GM12878 (cell line): Measurements from ENCODE around the gene KCNMB4. TPM values are rescaled to one million over a fixed set of nuclear protein-coding genes. Genes with fewer than 3 reads are reported as not detected.

Experiments
- ATAC-seq: fragments of 200-7000 bp; cut with Tn5 transposase; 3 replicates; pipeline ENCODE4 v1.9.1; 2020; ENCODE audit warnings: mild to moderate bottlenecking, moderate library complexity
- BruUV-seq: library from RNA; stranded (reverse); fragments of 400-500 nt; replicated peaks from 2 replicates; lab custom pipeline; 2021; lab: Mats Ljungman, UMichigan
- CTCF ChIA-PET: fragments of 300-600 bp; sonication (Branson Sonifier 250); formaldehyde crosslinking; extraction: SDS; loops from one replicate; lab custom pipeline; 2021; ENCODE audit warnings: inconsistent platforms; lab: Yijun Ruan, JAX
- POLR2A ChIA-PET: fragments of 350-600 bp; formaldehyde crosslinking; extraction: SDS; loops from one replicate; lab custom pipeline; 2021; ENCODE audit warnings: inconsistent platforms; lab: Charles Lee
- RAD21 ChIA-PET: fragments of 300-600 bp; sonication (Branson Sonifier 250); formaldehyde crosslinking; loops from one replicate; lab custom pipeline; 2023; ENCODE audit warnings: antibody characterized with exemption; ENCODE audit not compliant: unreplicated experiment; lab: Charles Lee
- SMC1A ChIA-PET: fragments of 300-600 bp; sonication (Branson Sonifier 250); formaldehyde crosslinking; loops from one replicate; lab custom pipeline; 2023; ENCODE audit not compliant: unreplicated experiment, uncharacterized antibody; lab: Charles Lee
- DNase-seq: peaks from one replicate; pipeline ENCODE4 v3.0.0-alpha.2; 2011; ENCODE audit warnings: low read depth, low spot score
- FAIRE-seq: peaks from 3 replicates; lab custom pipeline; 2011; peaks lifted over from hg19 to GRCh38; lab: Jason Lieb, UNC
- H2AFZ ChIP-seq: 2 replicates; pipeline ENCODE4 v1.6.0; 2011; ENCODE audit warnings: low read depth, low read length, control low read depth; ENCODE audit not compliant: control insufficient read depth
- H3K27ac ChIP-seq: 2 replicates; pipeline ENCODE4 v1.5.1; 2011; ENCODE audit warnings: control low read depth; ENCODE audit not compliant: control insufficient read depth, insufficient read depth
- H3K27me3 ChIP-seq, 2 experiments: replicated peaks in 1 of 2; 2 replicates each; pipeline versions ENCODE4 v1.6.0 to v1.6.1; 2011; ENCODE audit warnings: low read length in 1 of 2; ENCODE audit not compliant: control insufficient read depth in 2 of 2, insufficient read depth in 2 of 2
- H3K36me3 ChIP-seq, 2 experiments: 2 replicates each; pipeline ENCODE4 v1.5.1; 2011; ENCODE audit warnings: low read length in 1 of 2; ENCODE audit not compliant: control insufficient read depth in 2 of 2, insufficient read depth in 2 of 2
- H3K4me1 ChIP-seq: 2 replicates; pipeline ENCODE4 v1.6.1; 2011; ENCODE audit warnings: mild to moderate bottlenecking, low read length, moderate library complexity, mixed read lengths; ENCODE audit not compliant: control insufficient read depth, insufficient read depth
- H3K4me2 ChIP-seq: 2 replicates; pipeline ENCODE4 v1.6.0; 2011; ENCODE audit warnings: control low read depth; ENCODE audit not compliant: control insufficient read depth, insufficient read depth
- H3K4me3 ChIP-seq: fragments of 200-600 bp; sonication (generic); 2 replicates; pipeline ENCODE4 v1.5.1; 2016
- H3K79me2 ChIP-seq: 2 replicates; pipeline ENCODE4 v1.6.0; 2011; ENCODE audit warnings: low read length; ENCODE audit not compliant: control insufficient read depth, insufficient read depth
- H3K9ac ChIP-seq: 2 replicates; pipeline ENCODE4 v1.8.0; 2011; ENCODE audit warnings: low read length, control low read depth, mixed read lengths; ENCODE audit not compliant: control insufficient read depth, insufficient read depth
- H3K9me3 ChIP-seq: replicated peaks from 3 replicates; pipeline ENCODE4 v1.5.1; 2011; ENCODE audit warnings: mild to moderate bottlenecking, low read length; ENCODE audit not compliant: control insufficient read depth, insufficient read depth
- H4K20me1 ChIP-seq: 2 replicates; pipeline ENCODE4 v1.6.0; 2011; ENCODE audit not compliant: control insufficient read depth, insufficient read depth
- BMI1 ChIP-seq: fragments of 450-650 bp; IDR thresholded peaks from 2 replicates; pipeline ENCODE4 v1.6.1; 2016; ENCODE audit warnings: mild to moderate bottlenecking, moderate library complexity, borderline replicate concordance
- CREM ChIP-seq: IDR thresholded peaks from 2 replicates; pipeline ENCODE4 v1.6.1; 2014; ENCODE audit warnings: antibody characterized with exemption, low read depth
- ESRRA ChIP-seq: IDR thresholded peaks from 2 replicates; pipeline ENCODE4 v1.6.1; 2012; ENCODE audit warnings: mild to moderate bottlenecking, low read length, improper control_type of control experiment
- HDGF ChIP-seq: fragments of 450-650 bp; IDR thresholded peaks from 2 replicates; pipeline ENCODE4 v1.6.1; 2016; ENCODE audit warnings: antibody characterized with exemption
- MTA2 ChIP-seq: fragments of 450-650 bp; IDR thresholded peaks from 2 replicates; pipeline ENCODE4 v1.6.1; 2016; ENCODE audit warnings: low read depth, mild to moderate bottlenecking, moderate library complexity
- PAX5 ChIP-seq: IDR thresholded peaks from 2 replicates; pipeline ENCODE4 v1.6.1; 2011; ENCODE audit warnings: low read depth, low read length, borderline replicate concordance
- PAX8 ChIP-seq: fragments of 450-650 bp; IDR thresholded peaks from 2 replicates; pipeline ENCODE4 v1.6.1; 2017; ENCODE audit warnings: mild to moderate bottlenecking, moderate library complexity
- SIX5 ChIP-seq: IDR thresholded peaks from 2 replicates; pipeline ENCODE4 v1.6.1; 2011; ENCODE audit warnings: mild to moderate bottlenecking, low read depth, low read length, moderate library complexity; ENCODE audit not compliant: severe bottlenecking
- SRF ChIP-seq, 2 experiments: IDR thresholded peaks; 2 replicates each; pipeline ENCODE4 v1.6.1; 2011; ENCODE audit warnings: low read depth in 2 of 2, low read length in 2 of 2, mild to moderate bottlenecking in 1 of 2, moderate library complexity in 1 of 2
- ZNF592 ChIP-seq: fragments of 450-650 bp; IDR thresholded peaks from 2 replicates; pipeline ENCODE4 v1.6.1; 2017; ENCODE audit warnings: mild to moderate bottlenecking, moderate library complexity
- WGBS: methylation state at CpG from one replicate; pipeline ENCODE4 v1.1.6; 2016; ENCODE audit warnings: low lambda C conversion rate; ENCODE audit not compliant: insufficient replicate concordance, insufficient coverage; ENCODE audit errors: missing lambda C conversion rate; 5-methylcytosine and 5-hydroxymethylcytosine counted together
- in situ Hi-C: fragments of 300-500 bp; cut with MboI; formaldehyde crosslinking; loops from 9 replicates; pipeline ENCODE4 v1.14.3; 2018; ENCODE audit warnings: mixed read lengths
- intact Hi-C: fragments of 100-400 bp; cut with micrococcal nuclease; formaldehyde crosslinking; loops from one replicate; pipeline ENCODE4 v1.14.2; 2022; ENCODE audit not compliant: unreplicated experiment
- polyA plus RNA-seq, 11 experiments: library from polyadenylated mRNA; depleted of rRNA in 4 of 11; unstranded in 6 of 11; stranded (reverse) in 5 of 11; fragments of >200 nt; fragmentation: Nextera tagmentation in 4 of 11; fragmentation: Illumina TruSeq in 1 of 11; extraction: Ambion mirVana in 4 of 11; extraction: Trizol in 1 of 11; gene quantifications; 1 replicate in 1 of 11; 2 replicates in 10 of 11; pipeline versions ENCODE4 v1.2.1 to v1.2.3, GENCODE V29; 2011 to 2016; ENCODE audit warnings: inconsistent platforms in 2 of 11, missing spikeins in 2 of 11, low read depth in 1 of 11
- total RNA-seq, 4 experiments: library from RNA; depleted of rRNA in 3 of 4; stranded (reverse); fragments of >200 nt in 3 of 4; fragmentation: Illumina TruSeq in 1 of 4; extraction: Trizol in 1 of 4; gene quantifications; 2 replicates each; pipeline versions ENCODE4 v1.2.1 to v1.2.3, GENCODE V29; 2013 to 2021
- TF ChIP-seq, protein P1 (sequence below): IDR thresholded peaks from 2 replicates; pipeline ENCODE4 v1.6.1; 2012; ENCODE audit warnings: improper control_type of control experiment, low read depth, low read length; ENCODE audit not compliant: insufficient replicate concordance

Gene KCNMB4
- total and polyA plus RNA-seq, 10 of the 15 experiments (the other 5 are each of a cell fraction or from before 2014, with no cell fraction given): 0.06 to 0.37 (median 0.16) TPM; not detected in 2

- Histone ChIP-seq H3K4me2 (no peak overlapping the region), H3K9me3 (no peaks in the 10 kb centered on the region), H4K20me1 (no peaks in the 10 kb centered on the region), H3K27me3 (peaks cover 0 to under 1% of the 10 kb centered on the region in 2 experiments; a peak in 2 of 4 replicates), H3K4me1 (no peaks in the 10 kb centered on the region), H3K4me3 (no peak overlapping the region), H3K27ac (no peak overlapping the region), H2AFZ (no peak overlapping the region), H3K9ac (no peak overlapping the region), H3K36me3 (no peaks in the 10 kb centered on the region), H3K79me2 (no peaks in the 10 kb centered on the region)
- intact Hi-C loops: no loop called here
- RAD21 ChIA-PET: no interaction called here
- POLR2A ChIA-PET: no interaction called here
- in situ Hi-C loops: no loop called here
- no TSS peak for BruUV-seq
- CTCF ChIA-PET: no interaction called here
- 19% methylated on average over 3 of the region's 3 CpGs for WGBS
- ATAC-seq (no peak), DNase-seq (no peak), FAIRE-seq (no peak)
- TF ChIP-seq, protein P1, sequence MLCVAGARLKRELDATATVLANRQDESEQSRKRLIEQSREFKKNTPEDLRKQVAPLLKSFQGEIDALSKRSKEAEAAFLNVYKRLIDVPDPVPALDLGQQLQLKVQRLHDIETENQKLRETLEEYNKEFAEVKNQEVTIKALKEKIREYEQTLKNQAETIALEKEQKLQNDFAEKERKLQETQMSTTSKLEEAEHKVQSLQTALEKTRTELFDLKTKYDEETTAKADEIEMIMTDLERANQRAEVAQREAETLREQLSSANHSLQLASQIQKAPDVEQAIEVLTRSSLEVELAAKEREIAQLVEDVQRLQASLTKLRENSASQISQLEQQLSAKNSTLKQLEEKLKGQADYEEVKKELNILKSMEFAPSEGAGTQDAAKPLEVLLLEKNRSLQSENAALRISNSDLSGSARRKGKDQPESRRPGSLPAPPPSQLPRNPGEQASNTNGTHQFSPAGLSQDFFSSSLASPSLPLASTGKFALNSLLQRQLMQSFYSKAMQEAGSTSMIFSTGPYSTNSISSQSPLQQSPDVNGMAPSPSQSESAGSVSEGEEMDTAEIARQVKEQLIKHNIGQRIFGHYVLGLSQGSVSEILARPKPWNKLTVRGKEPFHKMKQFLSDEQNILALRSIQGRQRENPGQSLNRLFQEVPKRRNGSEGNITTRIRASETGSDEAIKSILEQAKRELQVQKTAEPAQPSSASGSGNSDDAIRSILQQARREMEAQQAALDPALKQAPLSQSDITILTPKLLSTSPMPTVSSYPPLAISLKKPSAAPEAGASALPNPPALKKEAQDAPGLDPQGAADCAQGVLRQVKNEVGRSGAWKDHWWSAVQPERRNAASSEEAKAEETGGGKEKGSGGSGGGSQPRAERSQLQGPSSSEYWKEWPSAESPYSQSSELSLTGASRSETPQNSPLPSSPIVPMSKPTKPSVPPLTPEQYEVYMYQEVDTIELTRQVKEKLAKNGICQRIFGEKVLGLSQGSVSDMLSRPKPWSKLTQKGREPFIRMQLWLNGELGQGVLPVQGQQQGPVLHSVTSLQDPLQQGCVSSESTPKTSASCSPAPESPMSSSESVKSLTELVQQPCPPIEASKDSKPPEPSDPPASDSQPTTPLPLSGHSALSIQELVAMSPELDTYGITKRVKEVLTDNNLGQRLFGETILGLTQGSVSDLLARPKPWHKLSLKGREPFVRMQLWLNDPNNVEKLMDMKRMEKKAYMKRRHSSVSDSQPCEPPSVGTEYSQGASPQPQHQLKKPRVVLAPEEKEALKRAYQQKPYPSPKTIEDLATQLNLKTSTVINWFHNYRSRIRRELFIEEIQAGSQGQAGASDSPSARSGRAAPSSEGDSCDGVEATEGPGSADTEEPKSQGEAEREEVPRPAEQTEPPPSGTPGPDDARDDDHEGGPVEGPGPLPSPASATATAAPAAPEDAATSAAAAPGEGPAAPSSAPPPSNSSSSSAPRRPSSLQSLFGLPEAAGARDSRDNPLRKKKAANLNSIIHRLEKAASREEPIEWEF: no peak
- TF ChIP-seq HDGF (no peak), SRF (IDR thresholded peaks at IDR 0.05; ENCODE audit: low read depth in 2 of 2, low read length in 2 of 2) (no peak), BMI1 (no peak), SIX5 (no peak), ZNF592 (no peak), ESRRA (no peak), PAX5 (no peak), CREM (no peak), MTA2 (no peak), PAX8 (no peak)
- SMC1A ChIA-PET: interaction anchor here (0.9 kb wide), 1 partner anchor 128 kb away, joined by 3 read pairs; no protein-coding TSS in a partner anchor
Measured at GRCh38 chr12:70372881-70373280, 6.8 kb downstream of the KCNMB4 start.
